ENCODE measurements around the gene FBLN5. TPM values are rescaled to one million over a fixed set of nuclear protein-coding genes. Genes with fewer than 3 reads are reported as not detected.

The FBLN5 gene
- total and polyA plus RNA-seq, 4 donors = 3.9 to 21.8 (median 14.8) TPM

- TF ChIP-seq ZBTB33 (IDR thresholded peaks at IDR 0.05) (no peak), TAF1 (conservative IDR thresholded peaks at IDR 0.05) (no peak), YY1 (IDR thresholded peaks at IDR 0.05) (no peak), MAX (IDR thresholded peaks at IDR 0.05) (no peak), FOXA2 (IDR thresholded peaks at IDR 0.05) (no peak), HNF4G (IDR thresholded peaks at IDR 0.05) (no peak)
Measured at GRCh38 chr14:91925001-91925726, 22.3 kb downstream of the FBLN5 start (continued).

GRCh38 chr14:91920526-91920925 lies 27.0 kb downstream of the FBLN5 start:
- H3K4me3 ChIP-seq (ENCODE audit: low read depth in 1 of 3, low read length in 3 of 3) = no peak overlapping the region
- WGBS = 81% methylated on average over 3 of the region's 3 CpGs
- H3K9me3 ChIP-seq (ENCODE audit: control insufficient read depth in 4 of 4, low read length in 3 of 4) = no peaks in the 10 kb centered on the region
- DNase-seq (ENCODE audit: low spot score) = no peak
- no peak overlapping the region for H3K9ac ChIP-seq (ENCODE audit: low read depth in 1 of 2, low read length in 2 of 2)
- no peaks in the 10 kb centered on the region for H3K27me3 ChIP-seq (ENCODE audit: control insufficient read depth in 4 of 4, insufficient read depth in 4 of 4, low read length in 3 of 4)
- TF ChIP-seq MAX (IDR thresholded peaks at IDR 0.05) (no peak), EGR1 (IDR thresholded peaks at IDR 0.05; ENCODE audit: low read depth in 2 of 2) (no peak), SP1 (IDR thresholded peaks at IDR 0.05) (no peak), ZBTB33 (IDR thresholded peaks at IDR 0.05) (no peak), RAD21 (IDR thresholded peaks at IDR 0.05) (no peak), RXRA (IDR thresholded peaks at IDR 0.05) (no peak), CTCF (IDR thresholded peaks at IDR 0.05; ENCODE audit: low read depth, low read length, missing input control) (no peak), JUND (IDR thresholded peaks at IDR 0.05) (no peak), FOXA2 (IDR thresholded peaks at IDR 0.05) (no peak), GABPA (IDR thresholded peaks at IDR 0.05 in 1 of 2, conservative IDR thresholded peaks at IDR 0.05 in 1 of 2) (no peak), YY1 (IDR thresholded peaks at IDR 0.05) (no peak), NR2F2 (IDR thresholded peaks at IDR 0.05) (no peak), TAF1 (conservative IDR thresholded peaks at IDR 0.05) (no peak), HNF4G (IDR thresholded peaks at IDR 0.05) (no peak), REST (IDR thresholded peaks at IDR 0.05) (no peak), FOXA1 (IDR thresholded peaks at IDR 0.05) (no peak)
- no peak overlapping the region for H3K27ac ChIP-seq (ENCODE audit: low read depth in 1 of 2, low read length in 2 of 2)
- H3K36me3 ChIP-seq (ENCODE audit: control insufficient read depth in 4 of 4, insufficient read depth in 3 of 4, low read depth in 1 of 4, low read length in 3 of 4) = no peaks in the 10 kb centered on the region
- peaks cover 0 to 7% (median 4%) of the 10 kb centered on the region in 4 donors for H3K4me1 ChIP-seq (ENCODE audit: control insufficient read depth in 4 of 4, insufficient read depth in 4 of 4, low read length in 3 of 4)

Data from liver (tissue), 9 donors.